Measurements from ENCODE around the gene FASTKD3.

FASTKD3 gene

GRCh38 chr5:7876867-7877266 is 8.0 kb upstream of the FASTKD3 start:
- no peaks in the 10 kb centered on the region for H3K4me1 ChIP-seq (ENCODE audit: insufficient read depth, low read length)
- no peak overlapping the region for H3K27ac ChIP-seq (ENCODE audit: low read length)
- no peak overlapping the region for H3K9ac ChIP-seq (ENCODE audit: low read depth, low read length)
- no peaks in the 10 kb centered on the region for H3K9me3 ChIP-seq (ENCODE audit: insufficient read depth, low read depth, low read length)
- H3K27me3 ChIP-seq (ENCODE audit: insufficient read depth, low read length), result no peaks in the 10 kb centered on the region
- no peak overlapping the region for H3K4me3 ChIP-seq (ENCODE audit: low read length)
- peaks cover 95% of the 10 kb centered on the region for H3K36me3 ChIP-seq (ENCODE audit: insufficient read depth, low read depth, low read length)

GRCh38 chr5:7875151-7875550 is 6.3 kb upstream of the FASTKD3 start:
- Histone ChIP-seq H3K9ac (ENCODE audit: low read depth, low read length) (no peak overlapping the region), H3K4me1 (ENCODE audit: insufficient read depth, low read length) (no peaks in the 10 kb centered on the region), H3K36me3 (ENCODE audit: insufficient read depth, low read depth, low read length) (peaks cover 89% of the 10 kb centered on the region), H3K27ac (ENCODE audit: low read length) (no peak overlapping the region), H3K27me3 (ENCODE audit: insufficient read depth, low read length) (no peaks in the 10 kb centered on the region), H3K9me3 (ENCODE audit: insufficient read depth, low read depth, low read length) (no peaks in the 10 kb centered on the region), H3K4me3 (ENCODE audit: low read length) (no peak overlapping the region)

GRCh38 chr5:7874639-7875038 is 5.8 kb upstream of the FASTKD3 start:
- Histone ChIP-seq H3K27me3 (ENCODE audit: insufficient read depth, low read length) (no peaks in the 10 kb centered on the region), H3K4me1 (ENCODE audit: insufficient read depth, low read length) (no peaks in the 10 kb centered on the region), H3K27ac (ENCODE audit: low read length) (no peak overlapping the region), H3K4me3 (ENCODE audit: low read length) (no peak overlapping the region), H3K36me3 (ENCODE audit: insufficient read depth, low read depth, low read length) (peaks cover 84% of the 10 kb centered on the region), H3K9ac (ENCODE audit: low read depth, low read length) (no peak overlapping the region), H3K9me3 (ENCODE audit: insufficient read depth, low read depth, low read length) (no peaks in the 10 kb centered on the region)

GRCh38 chr5:7873216-7873615 is 4.4 kb upstream of the FASTKD3 start:
- H3K4me3 ChIP-seq (ENCODE audit: low read length), result no peak overlapping the region
- H3K36me3 ChIP-seq (ENCODE audit: insufficient read depth, low read depth, low read length), result peaks cover 71% of the 10 kb centered on the region
- H3K27ac ChIP-seq (ENCODE audit: low read length), result no peak overlapping the region
- H3K27me3 ChIP-seq (ENCODE audit: insufficient read depth, low read length), result no peaks in the 10 kb centered on the region
- no peaks in the 10 kb centered on the region for H3K4me1 ChIP-seq (ENCODE audit: insufficient read depth, low read length)
- H3K9ac ChIP-seq (ENCODE audit: low read depth, low read length), result no peak overlapping the region
- H3K9me3 ChIP-seq (ENCODE audit: insufficient read depth, low read depth, low read length), result no peaks in the 10 kb centered on the region

GRCh38 chr5:7872517-7873130 is 3.8 kb upstream of the FASTKD3 start:
- Histone ChIP-seq H3K27me3 (ENCODE audit: insufficient read depth, low read length) (no peaks in the 10 kb centered on the region), H3K4me3 (ENCODE audit: low read length) (no peak overlapping the region), H3K9me3 (ENCODE audit: insufficient read depth, low read depth, low read length) (no peaks in the 10 kb centered on the region), H3K9ac (ENCODE audit: low read depth, low read length) (no peak overlapping the region), H3K27ac (ENCODE audit: low read length) (no peak overlapping the region), H3K4me1 (ENCODE audit: insufficient read depth, low read length) (no peaks in the 10 kb centered on the region), H3K36me3 (ENCODE audit: insufficient read depth, low read depth, low read length) (peaks cover 65% of the 10 kb centered on the region)

- Histone ChIP-seq H3K36me3 (ENCODE audit: insufficient read depth, low read depth, low read length) (peaks cover 57% of the 10 kb centered on the region), H3K27me3 (ENCODE audit: insufficient read depth, low read length) (no peaks in the 10 kb centered on the region), H3K4me3 (ENCODE audit: low read length) (no peak overlapping the region), H3K4me1 (ENCODE audit: insufficient read depth, low read length) (no peaks in the 10 kb centered on the region), H3K9ac (ENCODE audit: low read depth, low read length) (no peak overlapping the region), H3K27ac (ENCODE audit: low read length) (no peak overlapping the region), H3K9me3 (ENCODE audit: insufficient read depth, low read depth, low read length) (no peaks in the 10 kb centered on the region)
Observed at GRCh38 chr5:7871653-7872052, 2.8 kb upstream of the FASTKD3 start.

- H3K4me1 ChIP-seq (ENCODE audit: insufficient read depth, low read length), result no peaks in the 10 kb centered on the region
- H3K36me3 ChIP-seq (ENCODE audit: insufficient read depth, low read depth, low read length), result peaks cover 53% of the 10 kb centered on the region
- no peak overlapping the region for H3K27ac ChIP-seq (ENCODE audit: low read length)
Observed at GRCh38 chr5:7869474-7870136, 774 bp upstream of the FASTKD3 start.

GRCh38 chr5:7868427-7868772 is 431 bp downstream of the FASTKD3 start:
- Histone ChIP-seq H3K9me3 (ENCODE audit: insufficient read depth, low read depth, low read length) (no peaks in the 10 kb centered on the region), H3K4me1 (ENCODE audit: insufficient read depth, low read length) (no peaks in the 10 kb centered on the region), H3K36me3 (ENCODE audit: insufficient read depth, low read depth, low read length) (peaks cover 45% of the 10 kb centered on the region), H3K9ac (ENCODE audit: low read depth, low read length) (peak overlapping the region; percentile 82; the same call in 1 of the 2 replicates), H3K4me3 (ENCODE audit: low read length) (peak overlapping the region; percentile 78), H3K27me3 (ENCODE audit: insufficient read depth, low read length) (no peaks in the 10 kb centered on the region), H3K27ac (ENCODE audit: low read length) (no peak overlapping the region)

More at GRCh38 chr5:7869474-7870136, 774 bp upstream of the FASTKD3 start:
- Histone ChIP-seq H3K9ac (ENCODE audit: low read depth, low read length) (peak overlapping the region; percentile 82; the same call in 1 of the 2 replicates), H3K27me3 (ENCODE audit: insufficient read depth, low read length) (no peaks in the 10 kb centered on the region), H3K9me3 (ENCODE audit: insufficient read depth, low read depth, low read length) (no peaks in the 10 kb centered on the region), H3K4me3 (ENCODE audit: low read length) (peak overlapping the region; percentile 78)

- no peaks in the 10 kb centered on the region for H3K4me1 ChIP-seq (ENCODE audit: insufficient read depth, low read length)
- H3K9me3 ChIP-seq (ENCODE audit: insufficient read depth, low read depth, low read length), result no peaks in the 10 kb centered on the region
- no peak overlapping the region for H3K9ac ChIP-seq (ENCODE audit: low read depth, low read length)
- H3K27ac ChIP-seq (ENCODE audit: low read length), result no peak overlapping the region
- H3K4me3 ChIP-seq (ENCODE audit: low read length), result no peak overlapping the region; the same call in 1 of the 2 replicates
- H3K27me3 ChIP-seq (ENCODE audit: insufficient read depth, low read length), result no peaks in the 10 kb centered on the region
- peaks cover 45% of the 10 kb centered on the region for H3K36me3 ChIP-seq (ENCODE audit: insufficient read depth, low read depth, low read length)
Observed at GRCh38 chr5:7867260-7867659, 1.6 kb downstream of the FASTKD3 start.

GRCh38 chr5:7866196-7866595 is 2.6 kb downstream of the FASTKD3 start:
- no peaks in the 10 kb centered on the region for H3K9me3 ChIP-seq (ENCODE audit: insufficient read depth, low read depth, low read length)
- H3K36me3 ChIP-seq (ENCODE audit: insufficient read depth, low read depth, low read length), result peaks cover 45% of the 10 kb centered on the region
- H3K4me3 ChIP-seq (ENCODE audit: low read length), result no peak overlapping the region
- H3K27ac ChIP-seq (ENCODE audit: low read length), result no peak overlapping the region
- no peak overlapping the region for H3K9ac ChIP-seq (ENCODE audit: low read depth, low read length)
- H3K4me1 ChIP-seq (ENCODE audit: insufficient read depth, low read length), result no peaks in the 10 kb centered on the region
- no peaks in the 10 kb centered on the region for H3K27me3 ChIP-seq (ENCODE audit: insufficient read depth, low read length)

GRCh38 chr5:7857926-7858632 is 10.8 kb downstream of the FASTKD3 start:
- Histone ChIP-seq H3K4me3 (ENCODE audit: low read length) (no peak overlapping the region), H3K36me3 (ENCODE audit: insufficient read depth, low read depth, low read length) (peaks cover 47% of the 10 kb centered on the region), H3K4me1 (ENCODE audit: insufficient read depth, low read length) (no peaks in the 10 kb centered on the region), H3K27ac (ENCODE audit: low read length) (no peak overlapping the region), H3K27me3 (ENCODE audit: insufficient read depth, low read length) (no peaks in the 10 kb centered on the region), H3K9me3 (ENCODE audit: insufficient read depth, low read depth, low read length) (no peaks in the 10 kb centered on the region; the same call in 1 of the 2 replicates), H3K9ac (ENCODE audit: low read depth, low read length) (no peak overlapping the region)

GRCh38 chr5:7857361-7857760 is 11.5 kb downstream of the FASTKD3 start:
- Histone ChIP-seq H3K4me1 (ENCODE audit: insufficient read depth, low read length) (no peaks in the 10 kb centered on the region), H3K27ac (ENCODE audit: low read length) (no peak overlapping the region), H3K9ac (ENCODE audit: low read depth, low read length) (no peak overlapping the region), H3K9me3 (ENCODE audit: insufficient read depth, low read depth, low read length) (no peaks in the 10 kb centered on the region; the same call in 1 of the 2 replicates), H3K36me3 (ENCODE audit: insufficient read depth, low read depth, low read length) (peaks cover 40% of the 10 kb centered on the region), H3K27me3 (ENCODE audit: insufficient read depth, low read length) (no peaks in the 10 kb centered on the region), H3K4me3 (ENCODE audit: low read length) (no peak overlapping the region)
